Measurements from ENCODE around the gene BCL2L1. TPM values are rescaled to one million over a fixed set of nuclear protein-coding genes. Genes with fewer than 3 reads are reported as not detected.
A peak's percentile ranks its signal among the peaks of the same experiment; 100 is the strongest.

Gene BCL2L1
- total and polyA plus RNA-seq, 10 of the 15 experiments (the other 5 are each of a cell fraction or from before 2014, with no cell fraction given) = 0.63 to 67.7 (median 43.6) TPM

GRCh38 chr20:31747640-31748039 is 25.0 kb upstream of the BCL2L1 start:
- FAIRE-seq = no peak
- no peaks in the 10 kb centered on the region for H4K20me1 ChIP-seq (ENCODE audit: control insufficient read depth, insufficient read depth)
- H3K79me2 ChIP-seq (ENCODE audit: control insufficient read depth, insufficient read depth, low read length) = peaks cover 72% of the 10 kb centered on the region
- SMC1A ChIA-PET (ENCODE audit: uncharacterized antibody, unreplicated experiment) = interaction anchor here (0.7 to 1.8 kb wide), 7 partner anchors 12 to 113 kb away, joined by 3 to 6 read pairs (median 4); no protein-coding TSS in a partner anchor
- CTCF ChIA-PET = interaction anchor here (0.6 to 3.2 kb wide), 5 partner anchors 8 to 135 kb away, joined by 3 to 12 read pairs (median 7); partner anchors contain the start of gene TPX2
- no peak overlapping the region for H3K9ac ChIP-seq (ENCODE audit: control insufficient read depth, insufficient read depth, low read length)
- no peak for DNase-seq (ENCODE audit: low read depth, low spot score)
- peak; percentile 42 for ATAC-seq
- RAD21 ChIA-PET (ENCODE audit: unreplicated experiment) = interaction anchor here (1.2 to 1.7 kb wide), 3 partner anchors 8 to 86 kb away, joined by 4 to 7 read pairs (median 7); partner anchors contain the start of gene TPX2
- intact Hi-C loops (cut with micrococcal nuclease; ENCODE audit: unreplicated experiment) (no loop called here), in situ Hi-C loops (cut with MboI) (no loop called here)
- peaks cover 0 to 2% of the 10 kb centered on the region in 2 experiments; a peak in 3 of 4 replicates for H3K36me3 ChIP-seq (ENCODE audit: control insufficient read depth in 2 of 2, insufficient read depth in 2 of 2, low read length in 1 of 2)
- peak overlapping the region; percentile 28 for H2AFZ ChIP-seq (ENCODE audit: control insufficient read depth, low read depth, low read length)
- peak overlapping the region; percentile 10; the same call in 1 of the 2 replicates for H3K4me3 ChIP-seq
- H3K27me3 ChIP-seq (replicated peaks in 1 of 2; ENCODE audit: control insufficient read depth in 2 of 2, insufficient read depth in 2 of 2, low read length in 1 of 2) = no peaks in the 10 kb centered on the region
- H3K27ac ChIP-seq (ENCODE audit: control insufficient read depth, insufficient read depth) = peak overlapping the region; percentile 56
- TF ChIP-seq SMARCA5 (IDR thresholded peaks at IDR 0.05) (no peak), IKZF2 (IDR thresholded peaks at IDR 0.05) (0 out of 4 replicates have a peak, but pooled peaks of 1 of the 2 experiments have one; percentile 19), ZNF384 (IDR thresholded peaks at IDR 0.05; ENCODE audit: borderline replicate concordance, low read depth, low read length) (peak; percentile 72), PAX8 (IDR thresholded peaks at IDR 0.05) (no peak), IRF3 (IDR thresholded peaks at IDR 0.05) (no peak), SMAD1 (IDR thresholded peaks at IDR 0.05; ENCODE audit: low read depth, partially characterized antibody) (no peak), CREM (IDR thresholded peaks at IDR 0.05; ENCODE audit: low read depth) (no peak), ATF3 (IDR thresholded peaks at IDR 0.05; ENCODE audit: borderline replicate concordance, extremely low read depth, low read depth, low read length) (no peak), STAT3 (IDR thresholded peaks at IDR 0.05; ENCODE audit: low read depth, low read length) (no peak), CHD2 (IDR thresholded peaks at IDR 0.05; ENCODE audit: borderline replicate concordance, low read depth, low read length) (no peak), PRDM15 (CRISPR knock-in tag; IDR thresholded peaks at IDR 0.05) (no peak), NFYB (IDR thresholded peaks at IDR 0.05; ENCODE audit: insufficient read depth, low read depth, low read length) (no peak), SMAD5 (IDR thresholded peaks at IDR 0.05; ENCODE audit: low read depth) (no peak), DPF2 (IDR thresholded peaks at IDR 0.05) (no peak)
- WGBS (ENCODE audit: insufficient coverage, insufficient replicate concordance, low lambda C conversion rate, missing lambda C conversion rate) = 63% methylated on average over 5 of the region's 5 CpGs
- no TSS peak for BruUV-seq (replicated peaks)
- no peaks in the 10 kb centered on the region for H3K4me1 ChIP-seq (ENCODE audit: control insufficient read depth, insufficient read depth, low read length)
- POLR2A ChIA-PET = interaction anchor here (0.7 to 1.1 kb wide), 6 partner anchors 9 to 202 kb away, joined by 3 to 8 read pairs (median 5); partner anchors contain the start of gene TPX2
- H3K9me3 ChIP-seq (replicated peaks; ENCODE audit: control insufficient read depth, insufficient read depth, low read length) = no peaks in the 10 kb centered on the region
- peak overlapping the region; percentile 39; the same call in 1 of the 2 replicates for H3K4me2 ChIP-seq (ENCODE audit: control insufficient read depth, insufficient read depth)
